HG03039 (cell line): ENCODE results near the gene GOLGA8K.
"Not testable (repeated sequence)": the region's sequence is repeated elsewhere in the genome, so short reads cannot be mapped to it uniquely, and the experiment has no call there.

Experiments
- ATAC-seq: cut with Tn5 transposase; IDR thresholded peaks from one replicate; pipeline ENCODE4 v1.9.1; 2021; ENCODE audit warnings: mild to moderate bottlenecking, moderate library complexity; ENCODE audit not compliant: unreplicated experiment

GOLGA8K gene

GRCh38 chr15:32358462-32358861 is 44.6 kb downstream of the GOLGA8K start:
- not testable (repeated sequence) for ATAC-seq

GRCh38 chr15:32356909-32357308 is 46.2 kb downstream of the GOLGA8K start:
- not testable (repeated sequence) for ATAC-seq

- not testable (repeated sequence) for ATAC-seq
Measured at GRCh38 chr15:32352748-32353147, 50.3 kb downstream of the GOLGA8K start.

- not testable (repeated sequence) for ATAC-seq
Measured at GRCh38 chr15:32350563-32351220, 52.4 kb downstream of the GOLGA8K start.

GRCh38 chr15:32347037-32347436 is 56.1 kb downstream of the GOLGA8K start:
- ATAC-seq = not testable (repeated sequence)

- ATAC-seq = not testable (repeated sequence)
Measured at GRCh38 chr15:32345978-32346547, 57.0 kb downstream of the GOLGA8K start.

GRCh38 chr15:32343921-32344320 is 59.2 kb downstream of the GOLGA8K start:
- ATAC-seq = not testable (repeated sequence)
